MM.1S (cell line): ENCODE data around the gene CLMN.

Source experiments
- DNase-seq: peaks from one replicate; pipeline ENCODE4 v3.0.0-alpha.2; 2015
- H2AFZ ChIP-seq: fragments of 300-600 bp; sonication (generic); 2 replicates; pipeline ENCODE4 v1.6.0; 2016; ENCODE audit warnings: antibody characterized with exemption, low read length
- H3F3A ChIP-seq: fragments of 300-600 bp; sonication (generic); 2 replicates; pipeline ENCODE4 v1.6.1; 2016; ENCODE audit warnings: mild to moderate bottlenecking, antibody characterized with exemption, low read length, moderate library complexity, mixed read lengths; ENCODE audit not compliant: insufficient read depth
- H3K27ac ChIP-seq: fragments of 300-600 bp; sonication (generic); 2 replicates; pipeline ENCODE4 v1.5.1; 2016; ENCODE audit warnings: mild to moderate bottlenecking, low read length
- H3K27me3 ChIP-seq: fragments of 300-600 bp; sonication (generic); replicated peaks from 2 replicates; pipeline ENCODE4 v1.6.0; 2016; ENCODE audit warnings: low read length; ENCODE audit not compliant: insufficient read depth
- H3K36me3 ChIP-seq: fragments of 300-600 bp; sonication (generic); replicated peaks from 2 replicates; pipeline ENCODE4 v1.6.1; 2016; ENCODE audit warnings: mild to moderate bottlenecking, low read length, mixed read lengths; ENCODE audit not compliant: insufficient read depth
- H3K4me1 ChIP-seq: fragments of 300-600 bp; sonication (generic); 2 replicates; pipeline ENCODE4 v1.6.1; 2016; ENCODE audit warnings: low read length, mixed read lengths
- H3K4me2 ChIP-seq: fragments of 300-600 bp; sonication (generic); 2 replicates; pipeline ENCODE4 v1.6.0; 2016; ENCODE audit warnings: low read depth, low read length
- H3K4me3 ChIP-seq: fragments of 300-600 bp; sonication (generic); 2 replicates; pipeline ENCODE4 v1.5.1; 2016; ENCODE audit warnings: low read length, mixed read lengths
- H3K79me2 ChIP-seq: fragments of 300-600 bp; sonication (generic); 2 replicates; pipeline ENCODE4 v1.6.1; 2016; ENCODE audit warnings: mixed run types, low read length, mixed read lengths
- H3K9ac ChIP-seq: fragments of 300-600 bp; sonication (generic); 2 replicates; pipeline ENCODE4 v1.6.1; 2016; ENCODE audit warnings: low read length, mixed read lengths
- H3K9me2 ChIP-seq: fragments of 300-600 bp; sonication (generic); replicated peaks from 2 replicates; pipeline ENCODE4 v1.6.1; 2016; ENCODE audit warnings: mild to moderate bottlenecking, low read length, mixed read lengths; ENCODE audit not compliant: insufficient read depth
- H3K9me3 ChIP-seq: fragments of 300-600 bp; sonication (generic); replicated peaks from 2 replicates; pipeline ENCODE4 v1.6.1; 2016; ENCODE audit warnings: mild to moderate bottlenecking, low read length, mixed read lengths; ENCODE audit not compliant: insufficient read depth
- H4K20me1 ChIP-seq: fragments of 300-600 bp; sonication (generic); 2 replicates; pipeline ENCODE4 v1.6.1; 2016; ENCODE audit warnings: mild to moderate bottlenecking, low read length, moderate library complexity, mixed read lengths; ENCODE audit not compliant: insufficient read depth
- EZH2 ChIP-seq: fragments of 300-600 bp; sonication (generic); optimal IDR thresholded peaks from 2 replicates; pipeline ENCODE3; 2017; ENCODE audit warnings: low read depth, mild to moderate bottlenecking, antibody characterized with exemption, low read length, mixed read lengths
- EZH2phosphoT487 ChIP-seq: fragments of 300-600 bp; sonication (generic); IDR thresholded peaks from 2 replicates; pipeline ENCODE4 v1.6.1; 2018; ENCODE audit warnings: antibody characterized with exemption, low read length
- TF ChIP-seq, protein P1 (sequence below): fragments of 300-600 bp; sonication (generic); IDR thresholded peaks from 2 replicates; pipeline ENCODE4 v1.5.1; 2016; ENCODE audit warnings: antibody characterized with exemption, low read length, mixed read lengths

CLMN gene

DNA sequence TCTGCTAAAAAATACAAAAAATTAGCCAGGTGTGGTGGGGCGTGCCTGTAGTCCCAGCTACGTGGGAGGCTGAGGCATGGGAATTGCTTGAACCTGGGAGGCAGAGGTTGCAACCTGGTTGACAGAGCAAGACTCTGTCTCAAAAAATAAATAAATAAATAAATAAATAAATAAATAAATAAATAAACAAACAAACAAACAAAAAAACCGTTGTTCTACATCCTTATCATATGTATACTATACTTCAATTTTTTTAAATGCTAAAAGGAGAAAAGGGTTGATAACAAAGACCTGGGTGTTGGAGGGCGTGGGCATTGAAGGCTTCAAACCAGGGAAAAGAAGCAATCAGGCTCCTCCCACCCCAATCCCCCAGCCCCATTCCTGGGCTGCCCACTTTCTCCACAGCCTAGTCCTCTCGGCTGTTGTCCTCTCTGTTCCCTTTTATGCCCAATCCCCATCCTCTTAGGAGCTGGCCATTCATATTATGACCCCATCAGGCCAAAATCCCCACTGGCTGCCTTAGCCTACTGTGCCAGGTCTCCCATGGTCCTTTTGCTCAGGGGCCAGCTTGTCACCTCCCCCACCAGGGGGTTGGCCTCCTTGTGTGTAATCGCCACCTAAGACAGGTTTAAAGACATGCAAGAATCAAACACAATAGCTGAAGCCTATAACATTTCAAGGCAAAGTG lies 30.2 kb downstream of the CLMN start:
- Histone ChIP-seq H3K4me3 (no peak overlapping the region), H3K36me3 (no peaks in the 10 kb centered on the region), H3K4me1 (0 out of 2 replicates have a peak, but pooled peaks cover 15% of the 10 kb centered on the region), H3K27me3 (no peaks in the 10 kb centered on the region), H3K79me2 (no peaks in the 10 kb centered on the region; the same call in 1 of the 2 replicates), H3K9me2 (no peaks in the 10 kb centered on the region), H3K9ac (no peak overlapping the region), H2AFZ (no peak overlapping the region), H3K9me3 (no peaks in the 10 kb centered on the region), H3K27ac (no peak overlapping the region), H3F3A (no peaks in the 10 kb centered on the region), H3K4me2 (no peak overlapping the region), H4K20me1 (no peaks in the 10 kb centered on the region)
- TF ChIP-seq EZH2phosphoT487, result no peak
- TF ChIP-seq, protein P1, sequence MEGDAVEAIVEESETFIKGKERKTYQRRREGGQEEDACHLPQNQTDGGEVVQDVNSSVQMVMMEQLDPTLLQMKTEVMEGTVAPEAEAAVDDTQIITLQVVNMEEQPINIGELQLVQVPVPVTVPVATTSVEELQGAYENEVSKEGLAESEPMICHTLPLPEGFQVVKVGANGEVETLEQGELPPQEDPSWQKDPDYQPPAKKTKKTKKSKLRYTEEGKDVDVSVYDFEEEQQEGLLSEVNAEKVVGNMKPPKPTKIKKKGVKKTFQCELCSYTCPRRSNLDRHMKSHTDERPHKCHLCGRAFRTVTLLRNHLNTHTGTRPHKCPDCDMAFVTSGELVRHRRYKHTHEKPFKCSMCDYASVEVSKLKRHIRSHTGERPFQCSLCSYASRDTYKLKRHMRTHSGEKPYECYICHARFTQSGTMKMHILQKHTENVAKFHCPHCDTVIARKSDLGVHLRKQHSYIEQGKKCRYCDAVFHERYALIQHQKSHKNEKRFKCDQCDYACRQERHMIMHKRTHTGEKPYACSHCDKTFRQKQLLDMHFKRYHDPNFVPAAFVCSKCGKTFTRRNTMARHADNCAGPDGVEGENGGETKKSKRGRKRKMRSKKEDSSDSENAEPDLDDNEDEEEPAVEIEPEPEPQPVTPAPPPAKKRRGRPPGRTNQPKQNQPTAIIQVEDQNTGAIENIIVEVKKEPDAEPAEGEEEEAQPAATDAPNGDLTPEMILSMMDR, result no peak
- no peak for TF ChIP-seq EZH2
- DNase-seq, result no peak

DNA sequence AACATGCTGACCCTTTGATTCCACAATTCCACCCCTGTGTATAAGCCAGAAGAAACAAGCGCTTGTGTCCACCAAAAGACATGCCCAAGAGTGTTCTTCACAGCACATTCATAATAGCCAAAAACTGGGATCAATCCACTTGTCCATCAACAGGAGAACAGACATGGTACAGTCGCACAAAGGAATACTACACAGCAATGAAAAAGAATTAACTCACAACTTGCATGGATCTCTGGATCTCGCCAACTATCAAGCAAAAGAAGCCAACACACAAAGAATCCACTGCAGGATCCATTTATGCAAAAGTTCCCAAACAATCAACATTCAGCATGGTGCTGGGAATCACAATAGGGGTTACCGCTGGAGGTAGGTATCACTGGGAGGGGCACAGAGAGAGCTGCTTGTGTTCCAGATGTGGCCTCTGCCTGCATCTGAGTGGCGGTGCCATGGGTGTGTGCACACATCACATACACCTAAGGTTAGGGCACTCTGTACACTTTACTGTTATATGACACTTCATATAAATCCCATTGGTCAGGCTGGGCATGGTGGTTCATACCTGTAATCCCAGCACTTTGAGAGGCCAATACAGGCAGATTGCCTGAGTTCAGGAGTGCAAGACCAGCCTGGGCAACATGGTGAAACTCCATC lies 30.9 kb downstream of the CLMN start:
- no peaks in the 10 kb centered on the region; the same call in 1 of the 2 replicates for H3K79me2 ChIP-seq
- H3K27ac ChIP-seq, result no peak overlapping the region
- no peaks in the 10 kb centered on the region for H3K9me2 ChIP-seq
- no peak overlapping the region for H2AFZ ChIP-seq
- H3K9ac ChIP-seq, result no peak overlapping the region
- no peaks in the 10 kb centered on the region for H3K9me3 ChIP-seq
- H3K36me3 ChIP-seq, result no peaks in the 10 kb centered on the region
- H3K27me3 ChIP-seq, result no peaks in the 10 kb centered on the region
- H4K20me1 ChIP-seq, result no peaks in the 10 kb centered on the region
- 0 out of 2 replicates have a peak, but pooled peaks cover 15% of the 10 kb centered on the region for H3K4me1 ChIP-seq
- DNase-seq, result no peak
- H3F3A ChIP-seq, result no peaks in the 10 kb centered on the region
- H3K4me3 ChIP-seq, result no peak overlapping the region
- H3K4me2 ChIP-seq, result no peak overlapping the region
- TF ChIP-seq, protein P1, result no peak
- TF ChIP-seq EZH2 (no peak), EZH2phosphoT487 (no peak)

DNA sequence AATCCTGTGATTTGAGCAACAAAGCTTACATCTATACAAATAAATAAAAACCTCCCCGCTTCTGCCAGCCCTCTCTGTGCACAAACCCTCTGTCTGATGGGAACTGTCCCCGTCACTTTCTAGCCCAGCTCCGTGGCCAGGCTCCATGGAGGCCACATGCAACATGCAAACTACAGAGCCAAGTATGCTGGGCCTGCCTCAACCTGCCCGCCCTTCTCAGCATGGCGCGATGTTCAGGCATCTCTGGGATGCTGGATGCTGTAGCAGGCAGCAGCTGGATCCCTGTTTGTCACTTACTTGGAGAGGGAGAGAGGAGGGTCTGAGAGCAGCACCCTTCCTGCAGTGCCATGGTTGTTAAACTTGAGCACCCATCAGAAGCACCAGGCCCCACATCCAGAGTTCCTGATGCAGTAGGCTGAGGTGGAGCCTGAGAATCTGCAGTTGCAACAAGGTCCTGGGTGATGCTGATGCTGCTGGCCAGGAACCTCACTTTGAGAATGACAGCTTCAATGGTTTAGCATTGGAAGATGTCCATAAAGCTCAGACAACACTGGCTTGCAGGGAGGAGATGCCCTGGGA lies 32.4 kb downstream of the CLMN start:
- H3K9ac ChIP-seq, result no peak overlapping the region
- H3K27me3 ChIP-seq, result no peaks in the 10 kb centered on the region
- no peak for DNase-seq
- no peaks in the 10 kb centered on the region for H3F3A ChIP-seq
- H3K9me3 ChIP-seq, result no peaks in the 10 kb centered on the region
- TF ChIP-seq, protein P1, result no peak
- TF ChIP-seq EZH2, result no peak
- no peak for TF ChIP-seq EZH2phosphoT487
- H3K36me3 ChIP-seq, result no peaks in the 10 kb centered on the region
- no peak overlapping the region for H3K27ac ChIP-seq
- no peaks in the 10 kb centered on the region for H3K9me2 ChIP-seq
- H4K20me1 ChIP-seq, result no peaks in the 10 kb centered on the region
- no peak overlapping the region for H2AFZ ChIP-seq
- no peak overlapping the region for H3K4me2 ChIP-seq
- 0 out of 2 replicates have a peak, but pooled peaks cover 15% of the 10 kb centered on the region for H3K4me1 ChIP-seq
- H3K4me3 ChIP-seq, result no peak overlapping the region
- no peaks in the 10 kb centered on the region; the same call in 1 of the 2 replicates for H3K79me2 ChIP-seq
